DND-41 (cell line): ENCODE data around the gene TSNAXIP1.

Experiments used
- EZH2 ChIP-seq: IDR thresholded peaks from 3 replicates; pipeline ENCODE4 v1.6.1; 2012; ENCODE audit warnings: borderline replicate concordance, low read depth, mild to moderate bottlenecking, moderate library complexity, low read length, inconsistent platforms; ENCODE audit not compliant: severe bottlenecking
- TF ChIP-seq, protein P1 (sequence below): IDR thresholded peaks from 2 replicates; pipeline ENCODE4 v1.5.1; 2012; ENCODE audit warnings: borderline replicate concordance, low read length, moderate library complexity, mild to moderate bottlenecking; ENCODE audit not compliant: poor library complexity, severe bottlenecking; ENCODE audit errors: extremely low read depth

DNA sequence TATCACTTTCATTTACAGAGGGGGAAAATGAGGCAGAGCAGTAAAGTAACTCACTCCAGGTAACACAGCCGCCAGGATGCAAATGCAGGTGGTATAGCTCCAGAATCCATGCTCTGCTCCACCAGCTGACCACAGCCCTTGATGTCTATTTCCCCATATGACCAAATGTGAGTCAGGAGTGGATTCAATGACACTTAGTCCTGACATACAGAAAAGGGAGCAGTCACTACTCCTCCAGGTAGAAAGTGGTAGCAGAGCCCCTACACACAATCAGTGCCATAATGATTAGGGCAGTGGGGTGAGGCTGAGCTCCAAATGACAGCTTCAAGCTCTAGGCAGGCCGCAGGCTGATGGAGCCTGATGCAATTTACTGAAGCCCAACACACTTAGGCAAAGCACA, 44.3 kb upstream of the TSNAXIP1 start:
- TF ChIP-seq, protein P1, sequence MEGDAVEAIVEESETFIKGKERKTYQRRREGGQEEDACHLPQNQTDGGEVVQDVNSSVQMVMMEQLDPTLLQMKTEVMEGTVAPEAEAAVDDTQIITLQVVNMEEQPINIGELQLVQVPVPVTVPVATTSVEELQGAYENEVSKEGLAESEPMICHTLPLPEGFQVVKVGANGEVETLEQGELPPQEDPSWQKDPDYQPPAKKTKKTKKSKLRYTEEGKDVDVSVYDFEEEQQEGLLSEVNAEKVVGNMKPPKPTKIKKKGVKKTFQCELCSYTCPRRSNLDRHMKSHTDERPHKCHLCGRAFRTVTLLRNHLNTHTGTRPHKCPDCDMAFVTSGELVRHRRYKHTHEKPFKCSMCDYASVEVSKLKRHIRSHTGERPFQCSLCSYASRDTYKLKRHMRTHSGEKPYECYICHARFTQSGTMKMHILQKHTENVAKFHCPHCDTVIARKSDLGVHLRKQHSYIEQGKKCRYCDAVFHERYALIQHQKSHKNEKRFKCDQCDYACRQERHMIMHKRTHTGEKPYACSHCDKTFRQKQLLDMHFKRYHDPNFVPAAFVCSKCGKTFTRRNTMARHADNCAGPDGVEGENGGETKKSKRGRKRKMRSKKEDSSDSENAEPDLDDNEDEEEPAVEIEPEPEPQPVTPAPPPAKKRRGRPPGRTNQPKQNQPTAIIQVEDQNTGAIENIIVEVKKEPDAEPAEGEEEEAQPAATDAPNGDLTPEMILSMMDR: no peak
- TF ChIP-seq EZH2: no peak
